HL-60 (cell line): ENCODE measurements around the gene TP53BP1.

Source experiments
- DNase-seq, 2 experiments: peaks; one replicate each; pipeline ENCODE4 v3.0.0-alpha.2; 2010 to 2020; ENCODE audit warnings: low read depth in 1 of 2, low spot score in 1 of 2
- H3K27ac ChIP-seq: fragments of 250-450 bp; sonication (Bioruptor Pico); replicated peaks from 2 replicates; pipeline ENCODE4 v1.5.1; 2020; ENCODE audit warnings: mild to moderate bottlenecking, moderate library complexity
- H3K27me3 ChIP-seq: fragments of 250-450 bp; sonication (Bioruptor Pico); 2 replicates; pipeline ENCODE4 v1.5.1; 2021; ENCODE audit warnings: mild to moderate bottlenecking, moderate library complexity; ENCODE audit not compliant: insufficient read depth, poor library complexity, severe bottlenecking
- H3K4me3 ChIP-seq: replicated peaks from 2 replicates; pipeline ENCODE4 v1.5.1; 2011; ENCODE audit warnings: mild to moderate bottlenecking, control low read depth, low read length; ENCODE audit not compliant: insufficient read depth
- GABPA ChIP-seq: IDR thresholded peaks from 2 replicates; pipeline ENCODE4 v1.6.1; 2012; ENCODE audit warnings: low read depth
- POLR2AphosphoS5 ChIP-seq: IDR thresholded peaks from 2 replicates; pipeline ENCODE4 v1.6.1; 2012; ENCODE audit warnings: low read depth
- SPI1 ChIP-seq: IDR thresholded peaks from 2 replicates; pipeline ENCODE4 v1.6.1; 2012; ENCODE audit warnings: low read depth, mild to moderate bottlenecking, borderline replicate concordance
- TF ChIP-seq, protein P1 (sequence below): IDR thresholded peaks from one replicate; pipeline ENCODE4 v1.5.1; 2011; ENCODE audit warnings: low read length, control low read depth, inconsistent platforms; ENCODE audit not compliant: insufficient read depth
- TF ChIP-seq, protein P2 (sequence below): IDR thresholded peaks from 2 replicates; pipeline ENCODE4 v1.6.1; 2012; ENCODE audit warnings: low read depth; ENCODE audit not compliant: insufficient replicate concordance

The TP53BP1 gene

DNA sequence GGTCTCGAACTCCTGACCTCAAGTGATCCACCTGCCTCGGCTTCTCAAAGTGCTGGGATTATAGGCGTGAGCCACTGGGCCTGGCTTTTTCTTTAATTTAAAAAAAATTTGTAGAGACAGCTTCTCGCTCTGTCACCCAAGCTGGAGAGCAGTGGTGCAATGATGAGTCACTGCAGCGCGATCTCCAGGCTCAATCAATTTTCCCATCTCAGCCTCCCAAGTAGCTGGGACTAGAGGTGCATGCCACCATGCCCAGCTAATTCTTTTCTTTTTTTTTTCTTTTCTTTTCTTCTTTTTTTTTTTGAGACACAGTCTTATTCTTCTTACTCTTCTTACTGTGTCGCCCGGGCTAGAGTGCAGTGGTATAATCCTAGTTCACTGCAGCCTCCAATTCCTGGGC, 102.2 kb downstream of the TP53BP1 start:
- H3K27ac ChIP-seq, result no peak overlapping the region
- no peak overlapping the region for H3K4me3 ChIP-seq
- TF ChIP-seq, protein P1, sequence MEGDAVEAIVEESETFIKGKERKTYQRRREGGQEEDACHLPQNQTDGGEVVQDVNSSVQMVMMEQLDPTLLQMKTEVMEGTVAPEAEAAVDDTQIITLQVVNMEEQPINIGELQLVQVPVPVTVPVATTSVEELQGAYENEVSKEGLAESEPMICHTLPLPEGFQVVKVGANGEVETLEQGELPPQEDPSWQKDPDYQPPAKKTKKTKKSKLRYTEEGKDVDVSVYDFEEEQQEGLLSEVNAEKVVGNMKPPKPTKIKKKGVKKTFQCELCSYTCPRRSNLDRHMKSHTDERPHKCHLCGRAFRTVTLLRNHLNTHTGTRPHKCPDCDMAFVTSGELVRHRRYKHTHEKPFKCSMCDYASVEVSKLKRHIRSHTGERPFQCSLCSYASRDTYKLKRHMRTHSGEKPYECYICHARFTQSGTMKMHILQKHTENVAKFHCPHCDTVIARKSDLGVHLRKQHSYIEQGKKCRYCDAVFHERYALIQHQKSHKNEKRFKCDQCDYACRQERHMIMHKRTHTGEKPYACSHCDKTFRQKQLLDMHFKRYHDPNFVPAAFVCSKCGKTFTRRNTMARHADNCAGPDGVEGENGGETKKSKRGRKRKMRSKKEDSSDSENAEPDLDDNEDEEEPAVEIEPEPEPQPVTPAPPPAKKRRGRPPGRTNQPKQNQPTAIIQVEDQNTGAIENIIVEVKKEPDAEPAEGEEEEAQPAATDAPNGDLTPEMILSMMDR, result no peak
- TF ChIP-seq GABPA, result no peak
- TF ChIP-seq, protein P2, sequence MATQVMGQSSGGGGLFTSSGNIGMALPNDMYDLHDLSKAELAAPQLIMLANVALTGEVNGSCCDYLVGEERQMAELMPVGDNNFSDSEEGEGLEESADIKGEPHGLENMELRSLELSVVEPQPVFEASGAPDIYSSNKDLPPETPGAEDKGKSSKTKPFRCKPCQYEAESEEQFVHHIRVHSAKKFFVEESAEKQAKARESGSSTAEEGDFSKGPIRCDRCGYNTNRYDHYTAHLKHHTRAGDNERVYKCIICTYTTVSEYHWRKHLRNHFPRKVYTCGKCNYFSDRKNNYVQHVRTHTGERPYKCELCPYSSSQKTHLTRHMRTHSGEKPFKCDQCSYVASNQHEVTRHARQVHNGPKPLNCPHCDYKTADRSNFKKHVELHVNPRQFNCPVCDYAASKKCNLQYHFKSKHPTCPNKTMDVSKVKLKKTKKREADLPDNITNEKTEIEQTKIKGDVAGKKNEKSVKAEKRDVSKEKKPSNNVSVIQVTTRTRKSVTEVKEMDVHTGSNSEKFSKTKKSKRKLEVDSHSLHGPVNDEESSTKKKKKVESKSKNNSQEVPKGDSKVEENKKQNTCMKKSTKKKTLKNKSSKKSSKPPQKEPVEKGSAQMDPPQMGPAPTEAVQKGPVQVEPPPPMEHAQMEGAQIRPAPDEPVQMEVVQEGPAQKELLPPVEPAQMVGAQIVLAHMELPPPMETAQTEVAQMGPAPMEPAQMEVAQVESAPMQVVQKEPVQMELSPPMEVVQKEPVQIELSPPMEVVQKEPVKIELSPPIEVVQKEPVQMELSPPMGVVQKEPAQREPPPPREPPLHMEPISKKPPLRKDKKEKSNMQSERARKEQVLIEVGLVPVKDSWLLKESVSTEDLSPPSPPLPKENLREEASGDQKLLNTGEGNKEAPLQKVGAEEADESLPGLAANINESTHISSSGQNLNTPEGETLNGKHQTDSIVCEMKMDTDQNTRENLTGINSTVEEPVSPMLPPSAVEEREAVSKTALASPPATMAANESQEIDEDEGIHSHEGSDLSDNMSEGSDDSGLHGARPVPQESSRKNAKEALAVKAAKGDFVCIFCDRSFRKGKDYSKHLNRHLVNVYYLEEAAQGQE, result no peak
- no peak for TF ChIP-seq POLR2AphosphoS5
- TF ChIP-seq SPI1, result no peak
- DNase-seq, result no peak
- no peaks in the 10 kb centered on the region for H3K27me3 ChIP-seq

DNA sequence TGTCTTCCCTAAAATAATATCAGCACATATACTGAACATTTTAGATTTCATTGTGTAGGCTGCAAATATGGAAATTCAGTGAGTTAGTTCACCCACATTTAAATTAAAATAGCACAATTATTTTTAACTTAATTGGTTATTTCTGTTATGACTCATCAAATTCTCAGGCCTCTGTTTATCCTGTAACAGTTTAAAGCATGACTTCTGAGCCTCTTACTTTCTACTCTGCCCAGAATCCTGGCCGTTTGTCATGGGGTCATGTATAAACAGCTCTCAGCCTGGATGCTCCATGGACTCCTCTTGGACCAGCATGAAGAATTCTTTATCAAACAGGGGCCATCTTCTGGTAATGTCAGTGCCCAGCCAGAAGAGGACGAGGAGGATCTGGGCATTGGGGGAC, 109.9 kb downstream of the TP53BP1 start:
- Histone ChIP-seq H3K27ac (no peak overlapping the region), H3K4me3 (no peak overlapping the region), H3K27me3 (no peaks in the 10 kb centered on the region)
- TF ChIP-seq, protein P1, result no peak
- TF ChIP-seq POLR2AphosphoS5 (no peak), SPI1 (no peak), GABPA (no peak)
- TF ChIP-seq, protein P2, result no peak
- no peak for DNase-seq

DNA sequence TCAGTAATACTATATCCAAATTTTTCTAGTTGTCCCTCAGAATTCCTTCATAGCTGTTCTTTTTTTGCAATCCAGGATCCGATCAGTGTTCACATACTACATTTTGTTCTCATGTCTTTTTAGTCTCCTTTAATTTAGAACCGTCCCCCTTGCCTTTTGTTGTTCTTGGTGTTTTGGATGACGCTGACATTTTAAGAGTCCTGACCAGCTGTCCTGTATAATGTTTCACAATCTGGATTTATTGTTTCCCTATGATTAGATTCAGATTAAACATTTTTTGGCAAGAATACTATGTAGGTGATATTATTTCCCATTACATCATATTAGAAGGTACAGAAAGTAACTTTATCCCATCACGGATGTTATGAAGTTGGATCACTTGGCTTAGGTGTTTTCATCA, 110.6 kb downstream of the TP53BP1 start:
- no peaks in the 10 kb centered on the region for H3K27me3 ChIP-seq
- H3K27ac ChIP-seq, result no peak overlapping the region
- TF ChIP-seq, protein P1, result no peak
- TF ChIP-seq, protein P2, result no peak
- DNase-seq, result no peak
- H3K4me3 ChIP-seq, result no peak overlapping the region
